Uterus (tissue), 4 donors: ENCODE results near the gene KIAA0753. TPM values are rescaled to one million over a fixed set of nuclear protein-coding genes. Genes with fewer than 3 reads are reported as not detected.

ENCODE experiments used
- DNase-seq, 2 donors: peaks; one replicate each; pipeline ENCODE4 v3.0.0-alpha.2; 2019 to 2020
- H3K27ac ChIP-seq, 2 donors: fragments of 200-600 bp; sonication (generic); 1 replicate in 1 of 2; 2 replicates in 1 of 2; pipeline ENCODE4 v1.5.1; 2016 to 2018
- H3K27me3 ChIP-seq, 2 donors: fragments of 200-600 bp; sonication (generic); one replicate each; pipeline ENCODE4 v1.5.1; 2018 to 2019; ENCODE audit warnings: control low read depth in 1 of 2
- H3K36me3 ChIP-seq, 2 donors: fragments of 200-600 bp; sonication (generic); one replicate each; pipeline ENCODE4 v1.5.1; 2019; ENCODE audit warnings: control low read depth in 1 of 2
- H3K4me1 ChIP-seq, 2 donors: fragments of 200-600 bp; sonication (generic); one replicate each; pipeline ENCODE4 v1.5.1; 2018 to 2019; ENCODE audit warnings: control low read depth in 1 of 2
- H3K4me3 ChIP-seq, 2 donors: fragments of 200-600 bp; sonication (generic); 1 replicate in 1 of 2; 2 replicates in 1 of 2; pipeline ENCODE4 v1.5.1; 2018 to 2019; ENCODE audit warnings: mild to moderate bottlenecking in 1 of 2
- H3K9me3 ChIP-seq, 2 donors: fragments of 200-600 bp; sonication (generic); one replicate each; pipeline ENCODE4 v1.5.1; 2019; ENCODE audit warnings: control low read depth in 1 of 2
- CTCF ChIP-seq, 4 experiments: fragments of 200-600 bp in 2 of 4; fragments of 450-650 bp in 2 of 4; sonication (generic) in 2 of 4; IDR thresholded peaks; one replicate each; pipeline ENCODE4 v1.5.1; 2016 to 2019; ENCODE audit warnings: antibody characterized with exemption in 4 of 4, mild to moderate bottlenecking in 2 of 4, moderate library complexity in 1 of 4
- POLR2A ChIP-seq, 2 donors: fragments of 450-650 bp; IDR thresholded peaks; one replicate each; pipeline ENCODE4 v1.6.1; 2016; ENCODE audit warnings: antibody characterized with exemption in 2 of 2, mild to moderate bottlenecking in 1 of 2, moderate library complexity in 1 of 2
- intact Hi-C: fragments of 100-400 bp; cut with DNase I; formaldehyde crosslinking; loops from one replicate; pipeline ENCODE4 v1.15.1; 2023; ENCODE audit warnings: low total_unique reads
- total RNA-seq, 4 donors: library from RNA; depleted of rRNA in 3 of 4; stranded (reverse); fragments of >200 nt in 3 of 4; gene quantifications; one replicate each; pipeline versions ENCODE4 v1.1.0 to v1.2.4, GENCODE V29; 2014 to 2023
- donor health status: DM: yes; HTN: yes; CAD: no.

KIAA0753 gene
- total RNA-seq, 4 donors from 2014 or later, result 6.2 to 52.3 (median 28.8) TPM

- Histone ChIP-seq H3K27ac (peak within 1 kb of the TSS; percentile 72 to 77), H3K4me3 (peak within 1 kb of the TSS; percentile 70 to 85), H3K27me3 (no peaks in the 10 kb centered on the region), H3K4me1 (peaks cover 0 to 8% of the 10 kb centered on the region in 2 donors), H3K9me3 (no peaks in the 10 kb centered on the region), H3K36me3 (no peaks in the 10 kb centered on the region)
- TF ChIP-seq POLR2A (IDR thresholded peaks at IDR 0.05), result peak; percentile 36 to 55
- TF ChIP-seq CTCF (IDR thresholded peaks at IDR 0.05), result peak in 1 of 4 experiments; percentile 14
- DNase-seq, result peak; percentile 92 to 96
- intact Hi-C loops, result no loop called here
These were observed 10.9 kb upstream of the KIAA0753 start, which contains the start of the genes C17orf100 and MED31 for GRCh38 chr17:6651354-6651918. Gene C17orf100 (plus strand): TSS chr17:6651762. CDS start chr17:6651914, 152 bp downstream. Gene MED31 (minus strand): TSS chr17:6651605. CDS start chr17:6651528, 77 bp downstream.

- H3K4me1 ChIP-seq, result peaks cover 0 to 8% of the 10 kb centered on the region in 2 donors
- H3K9me3 ChIP-seq, result no peaks in the 10 kb centered on the region
- no peak overlapping the region for H3K27ac ChIP-seq
- H3K36me3 ChIP-seq, result no peaks in the 10 kb centered on the region
- intact Hi-C loops, result no loop called here
- no peak overlapping the region for H3K4me3 ChIP-seq
- H3K27me3 ChIP-seq, result no peaks in the 10 kb centered on the region
- no peak for DNase-seq
- TF ChIP-seq CTCF (IDR thresholded peaks at IDR 0.05) (no peak), POLR2A (IDR thresholded peaks at IDR 0.05) (no peak)
These were observed 7.7 kb upstream of the KIAA0753 start for GRCh38 chr17:6648181-6648580.

GRCh38 chr17:6643451-6644125 lies 3.1 kb upstream of the KIAA0753 start:
- no peak for TF ChIP-seq POLR2A (IDR thresholded peaks at IDR 0.05)
- no peak for TF ChIP-seq CTCF (IDR thresholded peaks at IDR 0.05)
- intact Hi-C loops, result no loop called here
- DNase-seq, result no peak
- no peaks in the 10 kb centered on the region for H3K27me3 ChIP-seq
- no peak overlapping the region for H3K4me3 ChIP-seq
- H3K9me3 ChIP-seq, result no peaks in the 10 kb centered on the region
- peaks cover 0 to 13% of the 10 kb centered on the region in 2 donors for H3K4me1 ChIP-seq
- H3K27ac ChIP-seq, result no peak overlapping the region
- no peaks in the 10 kb centered on the region for H3K36me3 ChIP-seq

- intact Hi-C loops, result no loop called here
- DNase-seq, result no peak
- Histone ChIP-seq H3K4me3 (no peak overlapping the region), H3K27me3 (no peaks in the 10 kb centered on the region), H3K27ac (no peak overlapping the region), H3K9me3 (no peaks in the 10 kb centered on the region), H3K36me3 (no peaks in the 10 kb centered on the region), H3K4me1 (peaks cover 0 to 13% of the 10 kb centered on the region in 2 donors)
- TF ChIP-seq CTCF (IDR thresholded peaks at IDR 0.05), result no peak
- TF ChIP-seq POLR2A (IDR thresholded peaks at IDR 0.05), result no peak
These were observed 2.1 kb upstream of the KIAA0753 start for GRCh38 chr17:6642592-6642991.

GRCh38 chr17:6641247-6641863 lies 844 bp upstream of the KIAA0753 start:
- DNase-seq, result no peak
- H3K4me3 ChIP-seq, result peak overlapping the region; percentile 87 to 90
- no peaks in the 10 kb centered on the region for H3K27me3 ChIP-seq
- H3K4me1 ChIP-seq, result peaks cover 0 to 13% of the 10 kb centered on the region in 2 donors
- intact Hi-C loops, result no loop called here
- H3K9me3 ChIP-seq, result no peaks in the 10 kb centered on the region
- no peak for TF ChIP-seq CTCF (IDR thresholded peaks at IDR 0.05)
- TF ChIP-seq POLR2A (IDR thresholded peaks at IDR 0.05), result no peak
- H3K27ac ChIP-seq, result peak overlapping the region; percentile 73 to 81
- no peaks in the 10 kb centered on the region for H3K36me3 ChIP-seq
